H1 (cell line): ENCODE measurements around the gene FEZF1. TPM values are rescaled to one million over a fixed set of nuclear protein-coding genes. Genes with fewer than 3 reads are reported as not detected.

Experiments used
- CTCF ChIA-PET: fragments of 300-600 bp; sonication (Branson Sonifier 250); formaldehyde crosslinking; loops from one replicate; lab custom pipeline; 2021; ENCODE audit not compliant: partially characterized antibody; lab: Charles Lee
- POLR2A ChIA-PET: fragments of 300-600 bp; sonication (Branson Sonifier 250); formaldehyde crosslinking; loops from one replicate; lab custom pipeline; 2021; ENCODE audit warnings: inconsistent platforms; ENCODE audit not compliant: partially characterized antibody; lab: Charles Lee
- DNase-seq, 2 experiments: peaks; one replicate each; pipeline versions ENCODE4 v3.0.0 to v3.0.0-alpha.2; 2010 to 2022; ENCODE audit warnings: low spot score in 2 of 2, low read depth in 1 of 2, mixed read lengths in 1 of 2
- FAIRE-seq: peaks from 2 replicates; lab custom pipeline; 2011; peaks lifted over from hg19 to GRCh38; lab: Jason Lieb, UNC
- H2AFZ ChIP-seq: 2 replicates; pipeline ENCODE4 v1.8.1; 2012; ENCODE audit warnings: low read length, inconsistent platforms
- H2AK5ac ChIP-seq: 2 replicates; pipeline ENCODE4 v1.6.1; 2013; ENCODE audit warnings: low read depth, low read length
- H2BK120ac ChIP-seq: replicated peaks from 2 replicates; pipeline ENCODE3; 2013; ENCODE audit warnings: low read depth, low read length, inconsistent platforms
- H2BK12ac ChIP-seq: 2 replicates; pipeline ENCODE4 v1.6.1; 2013; ENCODE audit warnings: low read depth, low read length
- H2BK15ac ChIP-seq: 2 replicates; pipeline ENCODE4 v1.6.1; 2013; ENCODE audit warnings: low read length
- H2BK20ac ChIP-seq: 2 replicates; pipeline ENCODE4 v1.6.1; 2013; ENCODE audit warnings: low read length
- H2BK5ac ChIP-seq: 2 replicates; pipeline ENCODE4 v1.6.1; 2013; ENCODE audit warnings: low read depth, low read length
- H3K14ac ChIP-seq: 2 replicates; pipeline ENCODE4 v1.6.1; 2013; ENCODE audit warnings: inconsistent platforms; ENCODE audit not compliant: insufficient read length
- H3K18ac ChIP-seq: 2 replicates; pipeline ENCODE4 v1.6.1; 2013; ENCODE audit warnings: low read length; ENCODE audit errors: extremely low read depth
- H3K23ac ChIP-seq: 2 replicates; pipeline ENCODE4 v1.6.1; 2013; ENCODE audit warnings: inconsistent platforms; ENCODE audit not compliant: insufficient read length
- H3K23me2 ChIP-seq: 2 replicates; pipeline ENCODE4 v1.6.1; 2013; ENCODE audit warnings: low read depth, low read length
- H3K27ac ChIP-seq: 2 replicates; pipeline ENCODE4 v1.6.1; 2011; ENCODE audit warnings: low read depth, low read length, inconsistent platforms
- H3K27me3 ChIP-seq, 4 experiments: replicated peaks in 1 of 4; 1 replicate in 1 of 4; 2 replicates in 3 of 4; pipeline versions ENCODE4 v1.6.1 to v1.8.1; 2011 to 2013; ENCODE audit warnings: low read length in 3 of 4, mild to moderate bottlenecking in 3 of 4, inconsistent platforms in 2 of 4, mixed read lengths in 2 of 4, moderate library complexity in 1 of 4; ENCODE audit not compliant: control insufficient read depth in 3 of 4, insufficient read depth in 3 of 4; ENCODE audit errors: extremely low read depth in 1 of 4
- H3K36me3 ChIP-seq, 4 experiments: 2 replicates each; pipeline versions ENCODE4 v1.6.1 to v1.8.1; 2011 to 2013; ENCODE audit warnings: mild to moderate bottlenecking in 4 of 4, low read length in 3 of 4, moderate library complexity in 2 of 4, control low read depth in 1 of 4, inconsistent platforms in 1 of 4; ENCODE audit not compliant: insufficient read depth in 4 of 4, control insufficient read depth in 2 of 4
- H3K4ac ChIP-seq: replicated peaks from 2 replicates; pipeline ENCODE3; 2013; ENCODE audit warnings: low read length, low read depth, mixed read lengths, inconsistent platforms; ENCODE audit not compliant: insufficient read length
- H3K4me1 ChIP-seq, 4 experiments: replicated peaks in 1 of 4; 1 replicate in 1 of 4; 2 replicates in 3 of 4; pipeline versions ENCODE4 v1.6.1 to v1.8.1; 2011 to 2013; ENCODE audit warnings: low read length in 3 of 4, inconsistent platforms in 2 of 4, mixed read lengths in 1 of 4; ENCODE audit not compliant: insufficient read depth in 4 of 4, control insufficient read depth in 3 of 4
- H3K4me2 ChIP-seq, 2 experiments: 2 replicates each; pipeline versions ENCODE4 v1.6.1 to v1.8.1; 2011 to 2013; ENCODE audit warnings: low read depth in 2 of 2, low read length in 2 of 2, control low read depth in 1 of 2, inconsistent platforms in 1 of 2, mild to moderate bottlenecking in 1 of 2; ENCODE audit not compliant: insufficient read depth in 1 of 2
- H3K4me3 ChIP-seq, 4 experiments: fragments of 200-600, 300-600 bp in 1 of 4; sonication (generic), shearing (Covaris generic), sonication (Bioruptor Twin) in 1 of 4; 2 replicates each; pipeline versions ENCODE4 v1.5.1 to v1.8.1; 2011 to 2016; ENCODE audit warnings: low read length in 4 of 4, low read depth in 3 of 4, control low read depth in 2 of 4, inconsistent platforms in 2 of 4, mild to moderate bottlenecking in 2 of 4, mixed read lengths in 1 of 4, moderate library complexity in 1 of 4; ENCODE audit not compliant: insufficient read depth in 2 of 4; ENCODE audit errors: extremely low read depth in 1 of 4
- H3K56ac ChIP-seq: replicated peaks from 2 replicates; pipeline ENCODE3; 2013; ENCODE audit warnings: low read depth, mild to moderate bottlenecking, mixed read lengths, low read length, inconsistent platforms; ENCODE audit not compliant: insufficient read length
- H3K79me1 ChIP-seq: 2 replicates; pipeline ENCODE4 v1.6.1; 2013; ENCODE audit warnings: low read depth, low read length, control low read depth
- H3K79me2 ChIP-seq, 2 experiments: 2 replicates each; pipeline versions ENCODE4 v1.6.1 to v1.8.1; 2012 to 2013; ENCODE audit warnings: low read length in 2 of 2, mild to moderate bottlenecking in 2 of 2, inconsistent platforms in 1 of 2; ENCODE audit not compliant: insufficient read depth in 2 of 2, control insufficient read depth in 1 of 2
- H3K9ac ChIP-seq, 4 experiments: replicated peaks in 1 of 4; 1 replicate in 1 of 4; 2 replicates in 3 of 4; pipeline versions ENCODE4 v1.6.1 to v1.8.1; 2011 to 2013; ENCODE audit warnings: low read depth in 3 of 4, low read length in 3 of 4, control low read depth in 2 of 4, mild to moderate bottlenecking in 2 of 4, moderate library complexity in 2 of 4, inconsistent platforms in 1 of 4; ENCODE audit errors: extremely low read depth in 1 of 4
- H3K9me3 ChIP-seq, 2 experiments: 2 replicates each; pipeline versions ENCODE4 v1.6.1 to v1.8.1; 2012 to 2013; ENCODE audit warnings: mild to moderate bottlenecking in 2 of 2, moderate library complexity in 2 of 2, control low read depth in 1 of 2, inconsistent platforms in 1 of 2, low read depth in 1 of 2, low read length in 1 of 2, mixed read lengths in 1 of 2; ENCODE audit not compliant: insufficient read depth in 2 of 2
- H4K20me1 ChIP-seq, 2 experiments: replicated peaks in 1 of 2; 2 replicates each; pipeline versions ENCODE3 to v1.8.1; 2011 to 2013; ENCODE audit warnings: inconsistent platforms in 2 of 2, low read length in 2 of 2, mild to moderate bottlenecking in 1 of 2; ENCODE audit not compliant: insufficient read depth in 2 of 2, control insufficient read depth in 1 of 2
- H4K5ac ChIP-seq: 2 replicates; pipeline ENCODE4 v1.6.1; 2013; ENCODE audit warnings: low read length, low read depth, mixed read lengths, inconsistent platforms; ENCODE audit not compliant: insufficient read length
- H4K8ac ChIP-seq: 2 replicates; pipeline ENCODE4 v1.8.0; 2013; ENCODE audit warnings: mild to moderate bottlenecking, moderate library complexity, low read length, inconsistent platforms; ENCODE audit not compliant: insufficient read depth; ENCODE audit errors: extremely low read depth
- H4K91ac ChIP-seq: replicated peaks from 2 replicates; pipeline ENCODE3; 2013; ENCODE audit warnings: low read length, mixed read lengths, inconsistent platforms; ENCODE audit not compliant: insufficient read length
- ASH2L ChIP-seq: fragments of 200-600, 300-600 bp; sonication (generic); IDR thresholded peaks from one replicate; pipeline ENCODE4 v1.7.1; 2017; ENCODE audit warnings: low read length
- BACH1 ChIP-seq: IDR thresholded peaks from 2 replicates; pipeline ENCODE4 v1.6.1; 2012; ENCODE audit warnings: low read length, improper control_type of control experiment
- CHD1 ChIP-seq: IDR thresholded peaks from 2 replicates; pipeline ENCODE4 v1.6.1; 2012; ENCODE audit warnings: low read depth, low read length, improper control_type of control experiment
- CREB1 ChIP-seq: IDR thresholded peaks from 2 replicates; pipeline ENCODE4 v1.6.1; 2012; ENCODE audit warnings: inconsistent platforms
- HDAC2 ChIP-seq, 2 experiments: fragments of 300-600 bp in 1 of 2; sonication (generic) in 1 of 2; IDR thresholded peaks; 2 replicates each; pipeline ENCODE4 v1.6.1; 2011 to 2012; ENCODE audit warnings: low read depth in 2 of 2, low read length in 2 of 2, mild to moderate bottlenecking in 2 of 2, moderate library complexity in 2 of 2, borderline replicate concordance in 1 of 2, inconsistent platforms in 1 of 2
- HDAC6 ChIP-seq: IDR thresholded peaks from one replicate; pipeline ENCODE4 v1.7.1; 2012; ENCODE audit warnings: low read depth, mild to moderate bottlenecking, inconsistent platforms, low read length, moderate library complexity
- RBBP5 ChIP-seq: IDR thresholded peaks from 2 replicates; pipeline ENCODE4 v1.7.1; 2012; ENCODE audit warnings: low read depth, mild to moderate bottlenecking, inconsistent platforms, low read length, moderate library complexity, borderline replicate concordance
- SIRT6 ChIP-seq: IDR thresholded peaks from one replicate; pipeline ENCODE4 v1.7.1; 2012; ENCODE audit warnings: low read length, inconsistent platforms
- SIX5 ChIP-seq: IDR thresholded peaks from 2 replicates; pipeline ENCODE4 v1.6.1; 2011; ENCODE audit warnings: mild to moderate bottlenecking, low read depth, low read length
- SP1 ChIP-seq: IDR thresholded peaks from 2 replicates; pipeline ENCODE4 v1.6.1; 2011; ENCODE audit warnings: low read depth, low read length
- WGBS, 2 experiments: shearing (Covaris generic) in 1 of 2; methylation state at CpG; one replicate each; pipeline versions ENCODE4 v1.1.6 to v1.1.7; 2013 to 2015; ENCODE audit warnings: low lambda C conversion rate in 2 of 2, mixed read lengths in 2 of 2, inconsistent platforms in 1 of 2, low coverage in 1 of 2, missing lambda C conversion rate in 1 of 2; ENCODE audit not compliant: insufficient replicate concordance in 2 of 2, insufficient coverage in 1 of 2, insufficient read length in 1 of 2; ENCODE audit errors: extremely low coverage in 1 of 2, missing lambda C conversion rate in 1 of 2; 5-methylcytosine and 5-hydroxymethylcytosine counted together
- polyA plus RNA-seq, 7 experiments: library from polyadenylated mRNA; depleted of rRNA in 3 of 7; stranded (reverse) in 5 of 7; unstranded in 2 of 7; fragments of >200 nt in 5 of 7; fragments of 200-250 nt in 2 of 7; gene quantifications; 1 replicate in 5 of 7; 2 replicates in 1 of 7; 4 replicates in 1 of 7; pipeline versions ENCODE4 v1.2.1 to v1.2.3, GENCODE V29; 2011 to 2013; ENCODE audit warnings: missing spikeins in 2 of 7, mixed read lengths in 2 of 7
- total RNA-seq: library from RNA; stranded (reverse); fragmentation: NEBNext Ultra II Directional; extraction: Animal tissue kit (Norgen Biotek cat#: 25700); gene quantifications from 2 replicates; pipeline ENCODE4 v1.2.1, GENCODE V29; 2021
- TF ChIP-seq, protein P1 (sequence below): IDR thresholded peaks from 2 replicates; pipeline ENCODE4 v1.6.1; 2012; ENCODE audit warnings: inconsistent platforms

FEZF1 gene
- total and polyA plus RNA-seq, 2 of the 8 experiments (the other 6 are each of a cell fraction or from before 2014, with no cell fraction given), result 10.6 to 15.7 TPM

DNA sequence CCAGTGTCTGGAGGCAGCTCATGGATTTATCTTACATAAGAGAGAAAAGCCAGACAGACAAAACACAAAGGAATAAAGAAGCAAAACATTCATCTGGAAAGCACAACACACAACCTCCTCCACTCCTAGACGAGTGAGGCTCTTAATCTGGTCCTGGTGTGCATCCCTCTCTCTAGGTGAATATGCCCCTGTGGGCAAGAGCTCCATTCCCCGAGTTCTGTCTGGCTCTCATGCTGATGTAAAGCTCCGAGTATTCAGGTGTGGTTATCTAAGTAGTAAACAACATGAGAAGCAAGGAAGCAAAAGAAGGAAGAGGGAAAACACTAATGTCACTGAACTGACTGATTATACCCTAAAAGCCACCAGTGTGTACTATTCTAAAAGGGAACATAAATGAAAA is 47.9 kb upstream of the FEZF1 start:
- H4K8ac ChIP-seq, result no peak overlapping the region
- no peak overlapping the region for H3K23ac ChIP-seq
- H3K23me2 ChIP-seq, result no peaks in the 10 kb centered on the region
- no peak overlapping the region for H2AK5ac ChIP-seq
- POLR2A ChIA-PET, result interaction anchor here (1.1 kb wide), 1 partner anchor 11 kb away, joined by 3 read pairs; no protein-coding TSS in a partner anchor
- no peaks in the 10 kb centered on the region for H3K36me3 ChIP-seq
- H3K56ac ChIP-seq, result no peak overlapping the region
- H4K20me1 ChIP-seq, result no peaks in the 10 kb centered on the region
- no peaks in the 10 kb centered on the region for H3K79me1 ChIP-seq
- no peak overlapping the region for H3K4ac ChIP-seq
- H3K9ac ChIP-seq, result no peak overlapping the region
- peaks cover 0 to 5% (median 2%) of the 10 kb centered on the region in 4 experiments; a peak in 2 of 7 replicates for H3K4me1 ChIP-seq
- no peak overlapping the region; the same call in 1 of the 2 replicates for H2BK12ac ChIP-seq
- H2AFZ ChIP-seq, result no peak overlapping the region
- CTCF ChIA-PET, result interaction anchor here (0.6 to 2.0 kb wide), 12 partner anchors 8 to 527 kb away, joined by 3 to 6 read pairs (median 4); no protein-coding TSS in a partner anchor
- H2BK20ac ChIP-seq, result no peak overlapping the region
- no peak overlapping the region for H3K4me2 ChIP-seq
- WGBS, 2 experiments, result 76% methylated on average over 3 of the region's 3 CpGs; no CpG with 5 or more reads in 1 of the 2 experiments
- H3K9me3 ChIP-seq, result no peaks in the 10 kb centered on the region
- H3K27me3 ChIP-seq, result no peaks in the 10 kb centered on the region
- H3K14ac ChIP-seq, result no peak overlapping the region
- H3K79me2 ChIP-seq, result no peaks in the 10 kb centered on the region
- no peak overlapping the region for H2BK15ac ChIP-seq
- FAIRE-seq (no peak), DNase-seq (no peak)
- no peak overlapping the region for H3K4me3 ChIP-seq
- no peak overlapping the region for H3K18ac ChIP-seq
- no peak overlapping the region for H2BK5ac ChIP-seq
- H3K27ac ChIP-seq, result no peak overlapping the region
- no peak for TF ChIP-seq CHD1
- TF ChIP-seq RBBP5, result no peak
- TF ChIP-seq HDAC2 (IDR thresholded peaks at IDR 0.05; ENCODE audit: borderline replicate concordance in 1 of 2, low read depth in 2 of 2, low read length in 2 of 2), result no peak
- no peak for TF ChIP-seq SIRT6
- TF ChIP-seq SIX5, result no peak
- TF ChIP-seq, protein P1, sequence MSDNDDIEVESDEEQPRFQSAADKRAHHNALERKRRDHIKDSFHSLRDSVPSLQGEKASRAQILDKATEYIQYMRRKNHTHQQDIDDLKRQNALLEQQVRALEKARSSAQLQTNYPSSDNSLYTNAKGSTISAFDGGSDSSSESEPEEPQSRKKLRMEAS, result no peak
- no peak for TF ChIP-seq ASH2L
- TF ChIP-seq SP1, result no peak
- TF ChIP-seq CREB1, result no peak
- TF ChIP-seq HDAC6, result no peak
- no peak for TF ChIP-seq BACH1
- no peak overlapping the region for H4K91ac ChIP-seq
- no peak overlapping the region for H4K5ac ChIP-seq
- no peak overlapping the region for H2BK120ac ChIP-seq
